Measurements from ENCODE around the gene ARAP3.
A peak's percentile ranks its signal among the peaks of the same experiment; 100 is the strongest.

The ARAP3 gene

DNA sequence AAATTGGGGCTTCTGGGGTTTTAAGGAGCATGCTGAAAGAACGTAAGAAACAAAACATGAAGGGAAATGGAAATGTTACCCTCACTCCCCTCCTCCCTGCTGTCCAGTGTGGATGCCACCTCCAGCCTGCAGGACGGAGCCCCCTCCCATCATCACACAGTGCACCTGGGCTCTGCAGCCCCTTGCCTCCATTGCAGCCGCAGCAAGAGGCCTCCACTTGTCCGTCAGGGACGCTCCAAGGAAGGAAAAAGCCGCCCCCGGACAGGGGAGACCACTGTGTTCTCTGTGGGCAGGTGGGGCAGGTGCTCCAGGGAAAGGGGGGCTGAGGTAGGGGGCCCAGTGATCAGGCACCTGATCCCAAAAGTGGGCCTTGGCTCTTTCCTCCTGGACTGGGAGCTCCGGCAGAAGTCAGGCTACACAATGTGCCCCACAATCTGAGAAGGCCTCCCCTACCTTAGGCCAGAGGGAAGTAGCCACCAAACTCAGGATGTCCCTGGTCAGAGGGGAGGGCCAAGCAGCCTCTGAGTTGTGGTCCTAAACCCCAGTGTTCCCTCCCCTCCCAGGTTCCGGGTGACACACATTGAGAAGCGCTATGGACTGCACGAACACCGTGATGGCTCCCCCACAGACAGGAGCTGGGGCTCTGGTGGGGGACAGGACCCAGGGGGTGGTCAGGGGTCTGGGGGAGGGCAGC lies 42.5 kb downstream of the ARAP3 start:
- no peak for DNase-seq (ENCODE audit: low spot score)

DNA sequence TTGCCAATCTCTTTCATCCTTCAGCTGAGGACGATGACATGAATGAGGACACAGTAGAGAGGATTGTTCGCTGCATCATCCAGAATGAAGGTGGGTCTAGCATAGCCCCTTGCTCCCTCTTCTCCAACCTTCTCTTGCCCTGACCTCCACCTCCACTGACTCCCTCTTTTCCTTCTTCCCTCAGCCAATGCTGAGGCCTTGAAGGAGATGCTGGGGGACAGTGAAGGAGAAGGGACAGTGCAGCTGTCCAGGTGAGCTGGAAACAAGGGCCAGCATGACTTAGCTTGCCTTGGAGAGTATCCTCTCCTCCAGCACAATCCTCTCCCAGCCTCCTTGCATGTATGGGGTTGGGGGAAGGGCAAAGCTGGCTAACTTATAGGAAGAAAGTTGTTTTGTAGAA lies 43.3 kb downstream of the ARAP3 start:
- no peak for DNase-seq (ENCODE audit: low spot score)

DNA sequence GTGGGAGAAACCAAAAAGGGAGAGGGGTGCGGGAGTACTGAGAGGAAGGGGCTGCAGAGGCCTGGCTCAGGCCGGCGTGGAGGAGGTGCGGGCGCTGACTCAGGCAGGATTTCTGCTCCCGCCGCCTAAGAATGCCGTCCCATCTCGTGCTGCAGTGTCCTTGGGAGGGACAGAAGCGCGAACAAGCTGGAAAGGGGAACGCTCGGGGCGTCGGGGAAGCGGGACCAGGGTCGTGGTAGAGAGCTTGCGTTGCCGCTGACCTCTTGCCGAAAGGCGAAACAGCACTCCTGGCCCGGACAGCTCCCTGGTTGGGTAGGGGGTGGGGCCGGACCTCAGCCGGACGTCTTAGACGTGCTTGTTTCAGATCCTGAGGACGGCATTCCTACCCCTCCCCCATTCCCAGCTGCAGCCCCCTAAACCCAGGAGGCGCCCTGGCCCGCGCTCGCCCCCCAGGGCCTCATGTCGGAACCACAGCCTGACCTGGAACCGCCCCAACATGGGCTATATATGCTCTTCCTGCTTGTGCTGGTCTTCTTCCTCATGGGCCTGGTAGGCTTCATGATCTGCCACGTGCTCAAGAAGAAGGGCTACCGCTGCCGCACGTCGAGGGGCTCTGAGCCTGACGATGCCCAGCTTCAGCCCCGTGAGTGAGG lies 44.1 kb downstream of the ARAP3 start:
- DNase-seq (ENCODE audit: low spot score), result peak; percentile 68

DNA sequence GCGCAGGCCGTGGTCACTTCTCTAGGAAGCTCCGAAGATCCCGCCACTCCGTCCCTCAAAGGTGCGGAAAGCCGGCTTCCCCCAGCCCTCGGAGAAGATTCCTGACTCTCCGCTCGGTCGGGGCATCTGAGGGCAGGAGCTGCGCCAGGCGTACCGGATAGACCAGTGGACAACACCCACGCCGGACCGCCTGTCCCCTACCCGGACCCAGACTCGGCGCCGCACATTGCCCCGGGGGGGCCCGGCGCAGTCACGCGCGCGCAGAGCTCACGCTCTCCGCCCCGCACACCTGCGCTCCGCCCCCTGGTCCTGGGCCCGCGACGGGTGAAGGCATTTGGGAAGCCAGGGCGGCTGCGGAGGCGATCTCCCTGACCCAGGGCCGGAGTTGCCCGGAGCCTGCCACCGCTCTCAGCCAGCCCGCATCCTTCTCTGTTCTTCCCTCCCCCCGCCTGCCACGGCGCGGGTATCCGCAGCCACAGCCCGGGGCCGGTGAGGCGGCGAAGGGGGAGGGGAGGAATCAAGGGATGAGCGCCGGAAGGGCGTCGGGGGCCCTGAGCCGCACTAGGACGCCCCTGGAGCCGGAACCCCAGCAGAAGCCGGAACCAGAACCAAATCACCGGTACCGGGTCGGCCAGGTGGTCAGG lies 44.8 kb downstream of the ARAP3 start:
- peak; percentile 26 for DNase-seq (ENCODE audit: low spot score)

- DNase-seq (ENCODE audit: low spot score), result peak; percentile 99
Observed at GRCh38 chr5:141636413-141637122, 45.5 kb downstream of the ARAP3 start, which contains the start of the genes HDAC3 and RELL2. HDAC3 (minus strand) TSS chr5:141636849; CDS start chr5:141636790, 59 bp downstream. RELL2 (plus strand) TSS chr5:141636997; CDS start chr5:141638226, 1,229 bp downstream.

GRCh38 chr5:141636106-141636412 lies 46.0 kb downstream of the ARAP3 start:
- DNase-seq (ENCODE audit: low spot score), result no peak

GRCh38 chr5:141635646-141636045 lies 46.4 kb downstream of the ARAP3 start:
- DNase-seq (ENCODE audit: low spot score), result no peak

GRCh38 chr5:141634720-141635119 lies 47.3 kb downstream of the ARAP3 start:
- DNase-seq (ENCODE audit: low spot score), result no peak

GRCh38 chr5:141633871-141634561 lies 48.0 kb downstream of the ARAP3 start:
- no peak for DNase-seq (ENCODE audit: low spot score)

DNA sequence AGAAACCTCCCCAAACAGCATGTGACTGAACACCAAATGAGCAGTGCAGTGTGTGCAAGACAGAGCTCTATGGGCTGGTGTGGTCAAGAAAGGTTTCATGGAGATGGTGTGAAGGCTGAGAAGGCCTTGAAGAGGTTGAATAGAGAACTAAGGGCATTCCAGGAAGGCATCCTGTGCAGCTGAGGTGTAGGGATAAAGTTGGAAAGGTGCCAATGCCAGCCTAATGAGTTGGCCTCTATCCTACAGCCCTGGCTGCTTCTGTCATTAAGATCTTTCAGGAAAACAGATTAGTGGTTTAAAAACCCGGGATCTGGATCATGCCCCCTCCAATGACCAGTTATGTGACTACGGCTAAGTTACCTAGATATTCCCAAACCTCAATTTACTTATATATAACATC lies 49.4 kb downstream of the ARAP3 start:
- no peak for DNase-seq (ENCODE audit: low spot score)

- DNase-seq (ENCODE audit: low spot score), result no peak
Observed at GRCh38 chr5:141630570-141631140, 51.4 kb downstream of the ARAP3 start.

- peak; percentile 37 for DNase-seq (ENCODE audit: low spot score)
Observed at GRCh38 chr5:141628175-141628788, 53.7 kb downstream of the ARAP3 start.

- DNase-seq (ENCODE audit: low spot score), result no peak
Observed at GRCh38 chr5:141623611-141624010, 58.4 kb downstream of the ARAP3 start.

GRCh38 chr5:141623186-141623585 lies 58.8 kb downstream of the ARAP3 start:
- DNase-seq (ENCODE audit: low spot score), result no peak

- peak; percentile 94 for DNase-seq (ENCODE audit: low spot score)
Observed at GRCh38 chr5:141618804-141619554, 63.1 kb downstream of the ARAP3 start, which contains the start of gene DIAPH1. DIAPH1 (minus strand) TSS chr5:141619000; CDS start chr5:141618914, 86 bp downstream.

- DNase-seq (ENCODE audit: low spot score), result peak; percentile 43
Observed at GRCh38 chr5:141618030-141618803, 63.8 kb downstream of the ARAP3 start.

DNA sequence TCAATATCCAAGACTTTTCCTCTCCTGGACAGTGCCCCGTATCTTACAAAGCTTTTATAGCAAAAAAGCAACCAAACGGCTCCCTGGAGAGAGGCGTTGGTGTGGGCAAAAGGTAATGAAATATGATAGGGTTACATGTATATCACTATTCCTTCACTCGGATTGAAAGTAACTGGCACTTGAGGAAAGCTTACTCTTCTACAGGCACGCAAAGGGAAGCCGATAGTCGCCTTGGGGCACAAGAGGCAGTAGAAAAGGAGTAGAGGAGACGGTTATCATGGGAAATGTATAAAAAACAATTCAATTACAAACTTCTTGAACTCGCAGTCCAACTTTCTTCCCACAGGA lies 64.4 kb downstream of the ARAP3 start:
- no peak for DNase-seq (ENCODE audit: low spot score)

DNA sequence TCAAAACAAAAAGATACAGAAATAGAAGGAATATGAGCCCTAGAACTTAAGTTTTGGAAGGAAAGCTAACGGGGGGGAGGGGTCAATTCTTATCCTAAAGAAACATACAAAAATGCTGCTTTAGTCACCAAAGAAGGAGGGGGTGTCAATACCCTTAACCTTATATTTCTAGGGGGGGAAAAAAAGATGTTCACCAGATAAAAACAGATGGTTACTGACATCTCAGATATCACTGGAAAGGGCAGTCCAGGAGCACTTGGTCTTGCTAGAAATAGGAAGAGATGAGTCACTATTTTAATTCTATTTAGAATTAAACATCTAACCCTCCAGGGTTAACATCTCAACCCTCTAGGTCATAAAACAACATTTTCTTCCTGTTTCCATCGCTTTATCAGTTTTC lies 64.9 kb downstream of the ARAP3 start:
- DNase-seq (ENCODE audit: low spot score), result peak; percentile 45

DNA sequence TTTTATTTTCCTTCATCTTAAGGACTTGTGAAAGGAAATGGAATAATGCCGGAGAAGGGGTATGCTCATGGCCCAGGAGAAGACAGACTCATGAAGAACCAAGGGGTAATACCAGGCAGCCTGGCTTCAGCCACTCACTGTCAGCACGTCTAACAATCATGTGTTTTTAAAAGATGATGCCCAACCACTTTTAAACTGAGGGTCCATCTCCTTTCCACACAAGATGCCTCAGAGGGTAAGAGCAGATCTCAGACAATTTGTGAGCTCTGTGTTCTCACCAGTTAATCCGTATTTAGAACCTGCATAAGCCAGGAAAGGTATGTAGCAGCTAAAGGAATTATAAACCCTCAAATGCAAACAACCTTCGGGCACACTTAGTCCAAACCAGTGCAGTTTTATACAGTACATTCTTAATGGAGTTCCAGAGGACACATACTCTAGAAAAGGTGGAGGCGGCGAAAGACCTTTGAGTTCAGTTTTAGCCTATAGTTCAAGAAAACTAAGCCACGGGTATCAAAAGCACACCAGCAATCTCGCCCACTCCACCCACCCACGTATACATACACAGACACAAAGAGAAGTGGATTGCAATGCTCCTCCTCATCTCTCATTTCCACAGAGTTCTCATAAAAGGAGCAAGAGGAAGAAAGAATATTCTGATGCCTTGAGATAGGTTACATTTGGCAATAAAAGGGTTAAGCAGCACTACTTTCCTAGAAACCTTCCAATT lies 65.9 kb downstream of the ARAP3 start:
- no peak for DNase-seq (ENCODE audit: low spot score)
